Measurements from ENCODE around the gene TUBGCP6.

TUBGCP6 gene

DNA sequence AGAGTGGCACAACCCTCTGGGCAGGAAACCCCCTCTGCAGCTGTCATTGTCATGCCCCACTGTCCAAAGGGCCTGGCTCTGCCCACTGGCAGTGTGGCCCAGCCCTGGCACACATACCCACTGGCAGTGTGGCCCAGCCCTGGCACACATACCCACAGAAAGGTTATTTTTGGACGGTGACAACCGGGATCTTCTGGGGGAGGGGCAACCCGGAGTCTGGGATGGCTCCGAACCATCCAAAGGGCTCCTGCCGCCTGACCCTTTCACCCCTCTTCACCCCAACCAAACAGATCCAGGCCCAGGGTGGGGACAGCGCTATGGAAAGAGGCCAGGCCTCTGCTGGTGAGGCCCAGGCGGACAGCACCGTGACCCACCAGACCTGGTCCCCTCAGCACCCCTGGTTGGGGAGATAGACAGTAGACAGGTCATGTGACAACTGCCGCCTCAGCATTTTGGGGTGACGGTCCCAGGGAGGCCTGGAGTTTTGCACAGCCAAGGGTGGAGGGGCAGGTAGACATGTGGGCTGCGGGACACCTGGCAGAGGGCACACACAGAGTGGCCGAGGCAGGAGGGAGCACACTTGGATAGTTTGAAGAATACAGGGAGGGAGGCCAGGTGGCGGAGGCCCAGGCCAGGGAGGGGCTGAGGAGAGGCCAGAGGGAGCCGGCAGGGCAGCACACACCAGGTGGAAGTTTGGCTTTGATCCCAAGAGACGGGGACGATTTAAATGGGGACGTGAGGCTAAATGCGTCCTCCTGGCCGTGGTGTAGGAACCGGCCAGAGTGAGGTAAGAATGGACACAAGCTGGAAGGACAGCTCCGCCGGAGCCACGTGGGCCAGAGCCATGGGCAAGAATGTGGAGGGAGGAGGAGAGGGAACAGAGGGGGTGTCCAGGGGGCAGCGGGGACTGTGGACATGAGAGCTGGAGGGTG lies 13.8 kb upstream of the TUBGCP6 start:
- no peak overlapping the region for H3K9ac ChIP-seq (ENCODE audit: low read depth, low read length, poor library complexity, severe bottlenecking)
- H4K20me1 ChIP-seq (ENCODE audit: insufficient read depth, low read length, poor library complexity, severe bottlenecking): no peaks in the 10 kb centered on the region

DNA sequence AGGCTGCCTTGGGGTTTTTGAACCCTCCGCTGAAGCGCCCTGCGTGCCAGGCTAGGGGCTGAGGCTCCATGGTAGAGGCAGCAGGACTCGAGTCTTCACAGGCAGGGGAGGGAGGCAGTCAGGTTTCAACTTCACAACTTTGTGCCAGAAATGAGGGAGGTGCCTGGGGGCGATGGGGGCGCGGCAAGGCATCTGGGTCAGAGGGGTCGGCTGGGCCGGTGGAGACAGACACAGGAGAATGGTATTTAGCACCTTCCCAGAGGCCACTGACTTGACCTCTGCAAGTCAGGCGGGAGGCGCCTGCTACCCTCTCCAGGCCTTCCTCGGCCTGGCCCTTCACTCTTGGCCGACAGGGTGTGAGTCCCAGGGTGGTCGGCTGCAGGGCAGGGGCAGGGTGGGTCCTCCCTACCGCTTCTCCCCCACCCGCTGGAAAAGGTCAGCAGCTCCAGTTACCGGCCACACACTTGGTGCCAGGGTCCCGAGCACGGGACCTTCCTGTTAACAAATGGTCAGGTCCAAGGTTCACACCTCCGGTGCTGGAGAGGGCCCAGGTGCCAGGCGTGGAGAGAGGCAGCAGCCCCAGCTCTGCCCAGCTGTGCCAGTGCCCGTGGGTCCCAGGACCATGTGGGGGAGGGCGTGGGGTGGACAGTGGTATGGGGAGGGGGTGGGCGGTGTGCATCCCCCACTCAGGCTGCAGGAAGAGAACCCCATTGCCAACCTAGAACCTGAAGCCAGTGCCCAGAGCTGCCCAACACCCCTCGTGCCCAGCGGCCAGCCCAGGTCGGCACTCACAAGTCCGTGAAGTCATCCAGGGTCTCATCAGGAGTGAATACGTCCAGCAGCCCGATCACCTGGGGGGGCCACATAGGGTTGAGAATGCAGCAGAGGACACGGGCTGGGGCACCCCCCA lies 12.9 kb upstream of the TUBGCP6 start:
- no peak for TF ChIP-seq EZH2phosphoT487 (IDR thresholded peaks at IDR 0.05; ENCODE audit: borderline replicate concordance)
- TF ChIP-seq, protein P1, sequence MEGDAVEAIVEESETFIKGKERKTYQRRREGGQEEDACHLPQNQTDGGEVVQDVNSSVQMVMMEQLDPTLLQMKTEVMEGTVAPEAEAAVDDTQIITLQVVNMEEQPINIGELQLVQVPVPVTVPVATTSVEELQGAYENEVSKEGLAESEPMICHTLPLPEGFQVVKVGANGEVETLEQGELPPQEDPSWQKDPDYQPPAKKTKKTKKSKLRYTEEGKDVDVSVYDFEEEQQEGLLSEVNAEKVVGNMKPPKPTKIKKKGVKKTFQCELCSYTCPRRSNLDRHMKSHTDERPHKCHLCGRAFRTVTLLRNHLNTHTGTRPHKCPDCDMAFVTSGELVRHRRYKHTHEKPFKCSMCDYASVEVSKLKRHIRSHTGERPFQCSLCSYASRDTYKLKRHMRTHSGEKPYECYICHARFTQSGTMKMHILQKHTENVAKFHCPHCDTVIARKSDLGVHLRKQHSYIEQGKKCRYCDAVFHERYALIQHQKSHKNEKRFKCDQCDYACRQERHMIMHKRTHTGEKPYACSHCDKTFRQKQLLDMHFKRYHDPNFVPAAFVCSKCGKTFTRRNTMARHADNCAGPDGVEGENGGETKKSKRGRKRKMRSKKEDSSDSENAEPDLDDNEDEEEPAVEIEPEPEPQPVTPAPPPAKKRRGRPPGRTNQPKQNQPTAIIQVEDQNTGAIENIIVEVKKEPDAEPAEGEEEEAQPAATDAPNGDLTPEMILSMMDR (conservative IDR thresholded peaks at IDR 0.05; ENCODE audit: low read length): no peak
- no peaks in the 10 kb centered on the region for H4K20me1 ChIP-seq (ENCODE audit: insufficient read depth, low read length, poor library complexity, severe bottlenecking)
- H3K9me2 ChIP-seq (replicated peaks; ENCODE audit: low read depth, low read length): no peaks in the 10 kb centered on the region
- H3F3A ChIP-seq (ENCODE audit: low read depth): no peaks in the 10 kb centered on the region
- H3K27me3 ChIP-seq (ENCODE audit: insufficient read depth, low read length, poor library complexity, severe bottlenecking): no peaks in the 10 kb centered on the region
- H2AFZ ChIP-seq (ENCODE audit: low read length): no peak overlapping the region
- H3K9me3 ChIP-seq (ENCODE audit: insufficient read depth, low read depth, low read length): no peaks in the 10 kb centered on the region
- H3K4me2 ChIP-seq (ENCODE audit: low read depth, low read length, poor library complexity, severe bottlenecking): no peak overlapping the region
- H3K4me1 ChIP-seq (ENCODE audit: insufficient read depth, low read length, poor library complexity, severe bottlenecking): no peaks in the 10 kb centered on the region
- H3K9ac ChIP-seq (ENCODE audit: low read depth, low read length, poor library complexity, severe bottlenecking): no peak overlapping the region
- no peak overlapping the region for H3K4me3 ChIP-seq (ENCODE audit: low read length, poor library complexity, severe bottlenecking)
- no peaks in the 10 kb centered on the region for H3K79me2 ChIP-seq (ENCODE audit: insufficient read depth, low read length)
- H3K36me3 ChIP-seq (ENCODE audit: insufficient read depth, low read length): no peaks in the 10 kb centered on the region

More for the DNA sequence above, 13.8 kb upstream of the TUBGCP6 start:
- Histone ChIP-seq H3F3A (ENCODE audit: low read depth) (no peaks in the 10 kb centered on the region), H3K4me1 (ENCODE audit: insufficient read depth, low read length, poor library complexity, severe bottlenecking) (no peaks in the 10 kb centered on the region), H3K27me3 (ENCODE audit: insufficient read depth, low read length, poor library complexity, severe bottlenecking) (no peaks in the 10 kb centered on the region), H3K79me2 (ENCODE audit: insufficient read depth, low read length) (no peaks in the 10 kb centered on the region), H3K4me2 (ENCODE audit: low read depth, low read length, poor library complexity, severe bottlenecking) (no peak overlapping the region), H2AFZ (ENCODE audit: low read length) (no peak overlapping the region), H3K9me3 (ENCODE audit: insufficient read depth, low read depth, low read length) (no peaks in the 10 kb centered on the region), H3K9me2 (replicated peaks; ENCODE audit: low read depth, low read length) (no peaks in the 10 kb centered on the region), H3K4me3 (ENCODE audit: low read length, poor library complexity, severe bottlenecking) (no peak overlapping the region), H3K36me3 (ENCODE audit: insufficient read depth, low read length) (no peaks in the 10 kb centered on the region)
- TF ChIP-seq, protein P1 (conservative IDR thresholded peaks at IDR 0.05; ENCODE audit: low read length): no peak
- no peak for TF ChIP-seq EZH2phosphoT487 (IDR thresholded peaks at IDR 0.05; ENCODE audit: borderline replicate concordance)

DNA sequence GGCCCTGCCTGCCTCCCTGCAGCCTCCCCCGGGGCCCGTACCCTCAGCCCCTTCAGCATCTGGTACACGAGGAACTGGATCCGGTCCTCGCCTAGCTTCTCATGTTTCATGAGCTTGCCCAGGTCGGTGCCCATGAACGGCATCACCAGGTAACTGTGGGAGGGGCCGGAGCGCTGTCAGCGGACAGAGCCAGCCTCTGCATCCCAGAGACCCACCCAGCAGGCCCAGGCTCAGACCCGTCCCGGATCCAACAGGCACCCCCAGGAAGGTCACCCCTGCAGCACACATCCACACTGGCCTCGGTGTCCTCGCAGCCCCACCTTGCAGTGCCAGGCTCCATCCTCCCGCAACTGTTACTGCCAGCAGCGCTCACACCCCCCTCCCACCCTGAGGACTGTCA lies 12.2 kb upstream of the TUBGCP6 start:
- H3F3A ChIP-seq (ENCODE audit: low read depth): no peaks in the 10 kb centered on the region
- H3K9me3 ChIP-seq (ENCODE audit: insufficient read depth, low read depth, low read length): no peaks in the 10 kb centered on the region
- no peaks in the 10 kb centered on the region for H3K36me3 ChIP-seq (ENCODE audit: insufficient read depth, low read length)
- H3K4me2 ChIP-seq (ENCODE audit: low read depth, low read length, poor library complexity, severe bottlenecking): no peak overlapping the region
- no peaks in the 10 kb centered on the region for H3K79me2 ChIP-seq (ENCODE audit: insufficient read depth, low read length)
- no peaks in the 10 kb centered on the region for H3K27me3 ChIP-seq (ENCODE audit: insufficient read depth, low read length, poor library complexity, severe bottlenecking)
- no peak overlapping the region for H3K4me3 ChIP-seq (ENCODE audit: low read length, poor library complexity, severe bottlenecking)
- H3K9ac ChIP-seq (ENCODE audit: low read depth, low read length, poor library complexity, severe bottlenecking): no peak overlapping the region
- H4K20me1 ChIP-seq (ENCODE audit: insufficient read depth, low read length, poor library complexity, severe bottlenecking): no peaks in the 10 kb centered on the region
- TF ChIP-seq EZH2phosphoT487 (IDR thresholded peaks at IDR 0.05; ENCODE audit: borderline replicate concordance): no peak
- TF ChIP-seq, protein P1 (conservative IDR thresholded peaks at IDR 0.05; ENCODE audit: low read length): no peak
- H2AFZ ChIP-seq (ENCODE audit: low read length): no peak overlapping the region
- no peaks in the 10 kb centered on the region for H3K9me2 ChIP-seq (replicated peaks; ENCODE audit: low read depth, low read length)
- no peaks in the 10 kb centered on the region for H3K4me1 ChIP-seq (ENCODE audit: insufficient read depth, low read length, poor library complexity, severe bottlenecking)
